ENCODE data around the gene ABHD17A. TPM values are rescaled to one million over a fixed set of nuclear protein-coding genes. Genes with fewer than 3 reads are reported as not detected.

Gene ABHD17A
- total and polyA plus RNA-seq, 9 of the 15 experiments (the other 6 are each of a cell fraction or from before 2014, with no cell fraction given) = 0.04 to 135 (median 21.8) TPM; not detected in 1

DNA sequence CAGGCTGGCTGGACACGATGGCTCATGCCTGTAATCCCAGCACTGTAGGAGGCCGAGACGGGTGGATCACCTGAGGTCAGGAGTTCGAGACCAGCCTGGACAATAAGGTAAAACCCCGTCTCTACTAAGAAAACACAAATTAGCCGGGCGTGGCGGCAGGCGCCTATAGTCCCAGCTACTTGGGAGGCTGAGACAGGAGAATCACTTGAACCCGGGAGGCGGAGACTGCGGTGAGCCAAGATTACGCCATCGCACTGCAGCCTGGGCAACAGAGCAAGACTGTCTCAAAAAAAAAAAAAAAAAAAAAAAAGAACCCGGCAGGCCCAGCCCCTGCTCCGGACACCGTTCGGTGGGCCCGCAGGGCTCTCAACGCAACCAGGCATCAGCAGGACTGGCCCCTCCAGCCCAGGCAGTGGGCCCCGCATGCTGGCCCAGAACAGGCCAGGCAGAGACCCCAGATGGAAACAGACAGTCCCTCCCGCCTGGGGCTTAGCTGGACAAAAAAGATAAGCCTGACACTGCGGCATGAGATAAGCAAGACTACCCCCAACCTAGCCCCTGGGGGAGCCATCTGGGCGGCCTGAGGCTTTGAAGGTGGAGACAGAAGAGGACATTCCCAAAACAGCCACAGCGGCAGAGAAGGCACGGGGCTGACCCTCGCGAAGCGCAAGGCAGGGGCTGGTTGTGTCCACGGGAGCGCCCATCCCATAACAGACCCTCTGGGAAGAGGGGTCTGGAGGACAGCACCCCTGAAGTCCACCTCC lies 48.7 kb downstream of the ABHD17A start (continued):
- no peak for TF ChIP-seq ILK (tag; IDR thresholded peaks at IDR 0.05; ENCODE audit: borderline replicate concordance, low read depth)
- TF ChIP-seq GATA2 (CRISPR knock-in tag; IDR thresholded peaks at IDR 0.05) = peak; percentile 89
- TF ChIP-seq, protein P1, sequence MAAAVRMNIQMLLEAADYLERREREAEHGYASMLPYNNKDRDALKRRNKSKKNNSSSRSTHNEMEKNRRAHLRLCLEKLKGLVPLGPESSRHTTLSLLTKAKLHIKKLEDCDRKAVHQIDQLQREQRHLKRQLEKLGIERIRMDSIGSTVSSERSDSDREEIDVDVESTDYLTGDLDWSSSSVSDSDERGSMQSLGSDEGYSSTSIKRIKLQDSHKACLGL (CRISPR knock-in tag; IDR thresholded peaks at IDR 0.05; ENCODE audit: borderline replicate concordance, poor library complexity, severe bottlenecking) = no peak
- TF ChIP-seq, protein P2, sequence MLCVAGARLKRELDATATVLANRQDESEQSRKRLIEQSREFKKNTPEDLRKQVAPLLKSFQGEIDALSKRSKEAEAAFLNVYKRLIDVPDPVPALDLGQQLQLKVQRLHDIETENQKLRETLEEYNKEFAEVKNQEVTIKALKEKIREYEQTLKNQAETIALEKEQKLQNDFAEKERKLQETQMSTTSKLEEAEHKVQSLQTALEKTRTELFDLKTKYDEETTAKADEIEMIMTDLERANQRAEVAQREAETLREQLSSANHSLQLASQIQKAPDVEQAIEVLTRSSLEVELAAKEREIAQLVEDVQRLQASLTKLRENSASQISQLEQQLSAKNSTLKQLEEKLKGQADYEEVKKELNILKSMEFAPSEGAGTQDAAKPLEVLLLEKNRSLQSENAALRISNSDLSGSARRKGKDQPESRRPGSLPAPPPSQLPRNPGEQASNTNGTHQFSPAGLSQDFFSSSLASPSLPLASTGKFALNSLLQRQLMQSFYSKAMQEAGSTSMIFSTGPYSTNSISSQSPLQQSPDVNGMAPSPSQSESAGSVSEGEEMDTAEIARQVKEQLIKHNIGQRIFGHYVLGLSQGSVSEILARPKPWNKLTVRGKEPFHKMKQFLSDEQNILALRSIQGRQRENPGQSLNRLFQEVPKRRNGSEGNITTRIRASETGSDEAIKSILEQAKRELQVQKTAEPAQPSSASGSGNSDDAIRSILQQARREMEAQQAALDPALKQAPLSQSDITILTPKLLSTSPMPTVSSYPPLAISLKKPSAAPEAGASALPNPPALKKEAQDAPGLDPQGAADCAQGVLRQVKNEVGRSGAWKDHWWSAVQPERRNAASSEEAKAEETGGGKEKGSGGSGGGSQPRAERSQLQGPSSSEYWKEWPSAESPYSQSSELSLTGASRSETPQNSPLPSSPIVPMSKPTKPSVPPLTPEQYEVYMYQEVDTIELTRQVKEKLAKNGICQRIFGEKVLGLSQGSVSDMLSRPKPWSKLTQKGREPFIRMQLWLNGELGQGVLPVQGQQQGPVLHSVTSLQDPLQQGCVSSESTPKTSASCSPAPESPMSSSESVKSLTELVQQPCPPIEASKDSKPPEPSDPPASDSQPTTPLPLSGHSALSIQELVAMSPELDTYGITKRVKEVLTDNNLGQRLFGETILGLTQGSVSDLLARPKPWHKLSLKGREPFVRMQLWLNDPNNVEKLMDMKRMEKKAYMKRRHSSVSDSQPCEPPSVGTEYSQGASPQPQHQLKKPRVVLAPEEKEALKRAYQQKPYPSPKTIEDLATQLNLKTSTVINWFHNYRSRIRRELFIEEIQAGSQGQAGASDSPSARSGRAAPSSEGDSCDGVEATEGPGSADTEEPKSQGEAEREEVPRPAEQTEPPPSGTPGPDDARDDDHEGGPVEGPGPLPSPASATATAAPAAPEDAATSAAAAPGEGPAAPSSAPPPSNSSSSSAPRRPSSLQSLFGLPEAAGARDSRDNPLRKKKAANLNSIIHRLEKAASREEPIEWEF (CRISPR knock-in tag; IDR thresholded peaks at IDR 0.05) = no peak
- no peak for TF ChIP-seq RAD51 (IDR thresholded peaks at IDR 0.05; ENCODE audit: borderline replicate concordance, low read depth)
- TF ChIP-seq, protein P3, sequence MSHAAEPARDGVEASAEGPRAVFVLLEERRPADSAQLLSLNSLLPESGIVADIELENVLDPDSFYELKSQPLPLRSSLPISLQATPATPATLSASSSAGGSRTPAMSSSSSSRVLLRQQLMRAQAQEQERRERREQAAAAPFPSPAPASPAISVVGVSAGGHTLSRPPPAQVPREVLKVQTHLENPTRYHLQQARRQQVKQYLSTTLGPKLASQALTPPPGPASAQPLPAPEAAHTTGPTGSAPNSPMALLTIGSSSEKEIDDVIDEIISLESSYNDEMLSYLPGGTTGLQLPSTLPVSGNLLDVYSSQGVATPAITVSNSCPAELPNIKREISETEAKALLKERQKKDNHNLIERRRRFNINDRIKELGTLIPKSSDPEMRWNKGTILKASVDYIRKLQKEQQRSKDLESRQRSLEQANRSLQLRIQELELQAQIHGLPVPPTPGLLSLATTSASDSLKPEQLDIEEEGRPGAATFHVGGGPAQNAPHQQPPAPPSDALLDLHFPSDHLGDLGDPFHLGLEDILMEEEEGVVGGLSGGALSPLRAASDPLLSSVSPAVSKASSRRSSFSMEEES (CRISPR knock-in tag; IDR thresholded peaks at IDR 0.05) = no peak
- TF ChIP-seq ZBTB7A (IDR thresholded peaks at IDR 0.05; ENCODE audit: borderline replicate concordance, control insufficient read depth, low read depth, low read length) = peak; percentile 83
- no peak for TF ChIP-seq PHF21A (IDR thresholded peaks at IDR 0.05; ENCODE audit: borderline replicate concordance, low read depth)
- TF ChIP-seq ZNF146 (CRISPR knock-in tag; IDR thresholded peaks at IDR 0.05; ENCODE audit: unreplicated experiment) = no peak
- TF ChIP-seq SPI1 (IDR thresholded peaks at IDR 0.05; ENCODE audit: borderline replicate concordance, low read depth, low read length) = no peak
- TF ChIP-seq ZNF3 (CRISPR knock-in tag; IDR thresholded peaks at IDR 0.05) = no peak
- no peak for TF ChIP-seq HEY1 (CRISPR knock-in tag; IDR thresholded peaks at IDR 0.05; ENCODE audit: borderline replicate concordance)
- no peak for TF ChIP-seq SMAD1 (IDR thresholded peaks at IDR 0.05; ENCODE audit: low read depth, low read length, partially characterized antibody)

All from K562 (cell line).